ENCODE data around the gene ERN1.

The ERN1 gene

DNA sequence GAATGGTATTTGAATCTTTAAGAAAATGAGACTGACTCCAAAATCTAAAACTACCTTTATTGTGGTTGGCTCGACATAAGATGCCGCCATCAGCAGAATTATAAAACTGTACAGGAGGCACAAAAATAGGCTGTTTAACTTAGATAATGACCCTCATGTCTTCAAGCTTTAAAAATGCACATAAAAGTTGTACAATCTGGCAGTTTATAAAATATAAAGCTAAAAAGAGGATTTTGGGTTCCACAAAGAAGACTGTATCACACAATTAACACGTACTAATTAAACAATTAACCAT, 90.9 kb downstream of the ERN1 start:
- in situ Hi-C loops (cut with HindIII; ENCODE audit: low sequenced_read_pairs), result no loop called here

DNA sequence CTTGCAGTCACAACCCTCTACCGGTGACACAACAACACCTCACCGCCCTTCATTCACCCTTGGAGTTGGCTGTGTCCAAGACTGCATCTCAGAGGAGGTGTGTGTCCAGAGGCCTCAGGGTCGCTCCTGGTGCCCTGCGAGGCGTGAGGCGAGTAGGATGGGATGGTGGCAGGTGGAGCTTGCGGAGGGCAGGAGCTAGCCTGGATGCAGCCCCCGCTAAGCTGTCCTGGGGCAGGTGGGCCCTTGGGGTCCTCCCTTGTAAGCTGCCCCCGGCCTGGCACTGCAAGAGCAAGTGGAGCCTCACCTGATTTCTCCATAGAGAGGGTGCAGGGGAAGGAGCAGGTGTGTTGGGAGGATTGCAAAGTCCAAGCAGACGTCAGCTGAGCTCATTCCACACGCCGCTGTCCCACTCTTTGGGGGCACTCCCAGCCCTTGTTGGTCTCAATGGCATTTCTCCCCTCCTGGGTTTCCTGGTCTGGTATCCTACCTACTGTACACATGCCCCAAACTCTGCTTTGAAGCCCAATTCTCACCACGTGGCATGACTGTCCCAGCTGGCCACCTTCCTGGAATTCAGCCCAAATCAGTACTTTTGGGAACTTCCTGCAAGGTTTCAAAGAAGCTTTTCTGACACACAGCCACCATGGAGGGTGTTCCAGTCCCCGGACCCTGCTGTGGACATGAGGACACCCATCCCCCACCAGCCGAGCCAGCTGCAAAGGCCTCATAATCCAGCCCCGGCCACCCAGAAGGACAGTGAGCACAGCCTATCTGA, 91.4 kb downstream of the ERN1 start:
- in situ Hi-C loops (cut with HindIII; ENCODE audit: low sequenced_read_pairs), result no loop called here

DNA sequence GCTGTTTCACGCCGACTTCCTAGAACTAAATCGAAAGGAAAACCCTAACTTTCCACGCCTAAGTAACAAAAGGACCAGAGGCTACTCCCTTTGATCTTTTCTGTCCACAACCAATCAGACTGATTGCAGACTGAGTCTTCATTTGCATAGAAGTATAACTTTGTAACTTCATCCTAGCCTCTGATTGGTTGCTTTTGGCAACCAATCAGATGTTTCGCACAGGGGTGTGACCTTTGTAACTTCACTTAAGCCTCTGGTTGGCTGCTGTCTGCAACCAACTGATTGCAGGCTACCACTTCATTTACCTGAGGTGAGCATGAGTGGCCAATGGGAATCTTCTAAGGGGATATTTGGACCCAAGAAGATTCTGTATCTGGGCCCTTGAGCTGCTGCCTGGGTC, 92.1 kb downstream of the ERN1 start:
- in situ Hi-C loops (cut with HindIII; ENCODE audit: low sequenced_read_pairs), result no loop called here

DNA sequence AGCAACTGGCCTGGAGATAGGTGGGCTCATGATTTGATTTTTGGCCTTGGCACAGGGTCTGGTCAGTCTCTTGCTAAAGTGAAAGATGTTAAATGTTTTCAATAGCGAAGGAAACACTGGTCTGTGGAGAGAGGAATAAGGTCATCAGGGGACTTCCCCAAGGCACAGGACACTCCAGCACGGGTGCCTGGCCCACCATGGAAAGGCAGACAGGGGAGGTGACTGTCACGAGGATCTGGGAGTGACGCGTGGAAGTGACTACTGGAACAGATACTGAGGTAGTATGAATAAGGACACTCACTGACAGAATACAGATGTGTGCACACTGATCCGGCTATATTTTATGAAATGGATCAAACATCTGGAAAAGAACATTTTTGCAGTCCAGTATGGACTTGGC, 92.8 kb downstream of the ERN1 start:
- in situ Hi-C loops (cut with HindIII; ENCODE audit: low sequenced_read_pairs), result no loop called here

DNA sequence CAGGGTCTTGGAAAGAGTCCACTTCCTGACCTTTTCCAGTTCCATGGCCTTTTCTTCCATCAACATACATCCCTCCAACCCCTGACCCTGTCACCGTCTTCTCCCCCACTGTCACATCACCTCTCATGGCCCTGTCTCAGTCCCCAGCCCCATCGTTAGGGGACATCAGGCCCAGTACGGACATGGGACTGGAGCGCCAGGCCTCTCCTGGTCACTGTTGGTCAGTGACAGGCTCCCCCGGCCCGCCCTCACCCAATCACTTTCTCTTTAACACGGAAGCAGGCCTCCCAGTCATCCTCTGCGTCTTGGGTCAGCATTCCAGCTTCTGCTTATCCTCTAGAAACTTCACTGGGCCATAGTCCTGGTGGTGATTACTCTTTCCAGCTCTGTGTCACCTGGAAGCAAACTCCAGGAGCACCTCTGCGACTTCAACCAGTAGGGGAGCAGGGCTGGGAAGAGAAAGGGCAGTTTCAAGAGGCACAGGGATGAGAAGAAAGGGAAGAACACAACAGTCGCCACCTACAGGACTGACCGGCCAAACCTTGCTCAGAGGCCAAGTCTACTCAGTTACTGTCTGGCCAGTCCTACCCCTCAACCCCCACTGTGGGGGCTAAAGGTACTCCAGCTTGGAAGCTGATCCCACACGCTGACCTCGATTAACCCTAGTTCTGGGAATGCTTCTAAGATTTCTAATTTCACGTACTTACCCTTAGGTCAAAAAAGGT, 93.6 kb downstream of the ERN1 start:
- in situ Hi-C loops (cut with HindIII; ENCODE audit: low sequenced_read_pairs), result no loop called here

DNA sequence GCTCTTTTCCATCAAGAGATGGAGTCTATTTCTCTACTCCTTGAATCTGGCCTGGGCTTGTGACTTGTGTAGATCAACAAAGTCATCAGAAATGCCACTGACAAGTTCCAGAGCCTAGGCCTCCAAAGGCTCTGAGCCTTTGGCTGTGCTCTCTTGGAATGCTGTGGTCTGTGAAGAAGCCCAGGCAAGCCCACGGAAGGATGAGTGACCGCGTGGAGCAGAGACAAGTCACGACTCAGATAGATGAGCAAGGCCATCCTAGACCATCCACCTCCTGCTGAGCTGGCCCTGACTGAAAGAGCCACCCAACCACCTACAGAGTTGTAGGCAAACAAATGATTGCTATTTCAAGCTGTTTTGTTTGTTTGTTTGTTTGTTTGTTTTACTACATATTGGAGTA, 97.9 kb downstream of the ERN1 start:
- in situ Hi-C loops (cut with HindIII; ENCODE audit: low sequenced_read_pairs), result no loop called here

DNA sequence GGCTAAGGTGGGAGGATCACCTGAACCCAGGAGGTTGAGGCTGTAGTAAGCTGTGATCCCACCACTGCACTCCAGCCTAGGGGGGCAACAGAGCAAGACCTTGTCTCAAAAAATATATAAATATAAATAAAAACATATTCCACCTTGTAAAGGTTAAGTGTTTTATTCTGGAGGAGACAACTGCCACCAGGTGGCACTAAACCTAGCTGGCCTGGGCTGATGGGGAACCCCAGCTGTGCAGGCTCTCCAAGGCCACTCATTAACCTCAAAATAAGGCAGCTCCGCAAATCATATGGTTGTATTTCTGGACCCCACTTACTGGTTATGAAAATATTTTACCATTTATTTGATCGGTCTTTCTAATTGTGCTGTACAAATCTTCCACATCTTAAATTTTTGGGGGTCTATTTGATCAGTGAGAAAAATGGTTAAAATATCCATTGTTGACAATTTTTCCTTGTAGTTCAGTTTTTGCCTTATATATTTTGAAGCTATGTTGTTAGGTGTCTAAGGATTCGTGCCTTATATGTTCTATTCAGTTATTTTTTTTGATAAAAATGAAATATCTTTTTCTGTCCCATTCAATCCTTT, 101.0 kb downstream of the ERN1 start:
- in situ Hi-C loops (cut with HindIII; ENCODE audit: low sequenced_read_pairs), result no loop called here

DNA sequence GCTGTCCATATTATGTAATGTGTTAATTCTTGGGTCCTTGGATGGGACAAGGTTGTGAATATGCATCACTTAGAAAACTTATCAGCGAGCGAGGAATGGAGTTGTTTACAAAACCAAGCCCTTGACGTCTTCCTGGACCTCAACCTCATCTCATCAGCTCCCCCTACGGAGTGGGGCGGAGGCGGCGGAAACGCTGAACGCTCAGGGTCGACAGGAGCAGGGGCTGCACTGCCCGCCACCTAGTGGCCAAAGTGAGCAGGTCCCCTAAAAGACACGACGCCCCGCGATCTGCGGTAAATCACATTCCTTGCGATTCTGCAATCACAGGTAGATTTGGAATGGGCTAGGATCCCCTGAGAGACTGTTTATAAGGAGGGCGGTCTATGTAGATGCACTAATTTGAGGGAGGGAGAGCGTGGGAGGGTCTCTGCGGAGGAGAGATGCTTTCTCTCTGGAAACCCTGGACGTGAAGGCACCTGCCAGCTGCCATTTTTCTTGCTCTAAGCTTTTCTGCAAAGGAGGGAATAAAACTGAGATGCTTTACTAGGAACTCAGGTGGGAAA, 104.1 kb downstream of the ERN1 start:
- in situ Hi-C loops (cut with HindIII; ENCODE audit: low sequenced_read_pairs), result no loop called here

DNA sequence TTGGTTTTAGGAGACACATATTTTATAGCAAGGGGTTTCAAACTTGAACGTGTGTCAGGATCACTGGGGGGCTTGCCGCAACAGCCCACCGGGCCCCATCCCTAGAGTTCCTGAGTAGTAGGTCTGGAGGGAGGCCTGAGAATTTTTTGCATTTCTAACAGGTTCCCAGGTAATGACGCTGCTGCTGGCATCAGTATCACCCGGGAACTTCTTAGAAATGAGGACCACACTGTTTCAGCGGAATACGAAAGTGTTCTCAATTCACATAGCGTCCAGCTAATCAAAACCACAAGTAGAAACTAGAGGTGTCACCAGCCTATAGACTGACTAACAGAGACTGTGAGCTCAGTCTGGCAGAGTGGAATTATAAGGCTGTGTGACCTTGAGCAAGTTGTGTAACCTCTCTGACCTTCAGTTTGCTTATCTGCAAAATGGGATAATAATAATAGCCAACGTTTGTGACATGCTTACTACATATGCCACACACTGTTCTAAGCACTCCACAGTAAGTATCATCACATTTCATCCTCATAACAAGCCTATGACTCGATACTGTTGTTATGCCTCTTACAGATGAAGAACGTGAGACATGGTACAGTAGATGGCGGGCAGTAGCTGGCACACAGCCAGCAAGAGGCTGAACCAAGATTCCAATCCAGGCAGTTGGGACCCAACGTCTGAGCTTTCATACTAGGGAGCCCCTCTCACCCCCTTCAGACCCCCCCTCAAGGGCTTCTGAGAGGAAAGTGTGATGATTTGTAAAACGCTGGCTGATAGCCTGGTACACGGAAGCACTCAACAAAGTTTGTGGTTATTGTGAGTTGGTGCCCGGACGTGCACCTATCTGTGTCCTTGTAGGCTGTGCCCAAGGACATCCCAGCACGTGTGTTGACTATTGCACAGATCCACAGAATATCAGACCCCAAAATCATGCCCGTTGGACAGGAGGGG, 104.9 kb downstream of the ERN1 start:
- in situ Hi-C loops (cut with HindIII; ENCODE audit: low sequenced_read_pairs), result no loop called here

DNA sequence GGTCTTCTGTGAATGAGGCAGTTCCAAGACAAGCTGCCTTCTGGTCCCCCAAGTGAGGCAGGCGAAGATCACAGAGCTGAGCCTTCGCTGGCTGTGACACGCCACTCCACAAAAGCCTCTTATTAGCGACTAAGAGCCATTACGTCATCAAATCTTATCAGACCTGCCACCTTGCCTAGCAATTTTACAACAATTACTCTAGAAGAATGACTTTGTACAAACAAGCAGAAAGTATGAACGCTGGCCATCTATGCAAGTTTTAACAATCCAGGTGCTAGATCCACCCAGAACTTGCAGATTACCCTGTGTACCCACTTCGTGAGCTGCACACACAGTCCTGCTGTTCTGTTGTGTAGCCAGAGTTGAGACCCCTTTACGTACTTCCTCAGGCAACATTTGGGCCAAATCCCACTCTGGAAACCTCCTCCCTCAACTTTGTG, 105.7 kb downstream of the ERN1 start:
- in situ Hi-C loops (cut with HindIII; ENCODE audit: low sequenced_read_pairs), result no loop called here

DNA sequence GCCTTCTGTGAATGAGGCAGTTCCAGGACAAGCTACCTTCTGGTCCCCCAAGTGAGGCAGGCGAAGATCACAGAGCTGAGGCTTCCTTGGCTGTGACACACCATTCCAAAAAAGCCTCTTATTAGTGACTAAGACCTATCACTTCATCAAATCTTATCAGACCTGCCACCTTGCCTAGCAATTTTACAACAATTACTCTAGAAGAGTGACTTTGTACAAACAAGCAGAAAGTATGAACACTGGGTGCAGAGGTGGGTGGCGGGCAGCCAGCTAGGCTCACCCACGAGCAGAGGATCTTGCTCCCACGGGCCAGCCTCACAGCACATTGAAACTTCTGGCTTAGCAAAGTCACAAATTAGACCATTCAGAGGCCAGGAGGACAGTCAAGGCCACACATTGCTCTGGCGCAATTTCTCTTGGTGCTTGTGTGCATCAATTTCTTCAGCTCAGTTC, 107.3 kb downstream of the ERN1 start:
- in situ Hi-C loops (cut with HindIII; ENCODE audit: low sequenced_read_pairs), result no loop called here

DNA sequence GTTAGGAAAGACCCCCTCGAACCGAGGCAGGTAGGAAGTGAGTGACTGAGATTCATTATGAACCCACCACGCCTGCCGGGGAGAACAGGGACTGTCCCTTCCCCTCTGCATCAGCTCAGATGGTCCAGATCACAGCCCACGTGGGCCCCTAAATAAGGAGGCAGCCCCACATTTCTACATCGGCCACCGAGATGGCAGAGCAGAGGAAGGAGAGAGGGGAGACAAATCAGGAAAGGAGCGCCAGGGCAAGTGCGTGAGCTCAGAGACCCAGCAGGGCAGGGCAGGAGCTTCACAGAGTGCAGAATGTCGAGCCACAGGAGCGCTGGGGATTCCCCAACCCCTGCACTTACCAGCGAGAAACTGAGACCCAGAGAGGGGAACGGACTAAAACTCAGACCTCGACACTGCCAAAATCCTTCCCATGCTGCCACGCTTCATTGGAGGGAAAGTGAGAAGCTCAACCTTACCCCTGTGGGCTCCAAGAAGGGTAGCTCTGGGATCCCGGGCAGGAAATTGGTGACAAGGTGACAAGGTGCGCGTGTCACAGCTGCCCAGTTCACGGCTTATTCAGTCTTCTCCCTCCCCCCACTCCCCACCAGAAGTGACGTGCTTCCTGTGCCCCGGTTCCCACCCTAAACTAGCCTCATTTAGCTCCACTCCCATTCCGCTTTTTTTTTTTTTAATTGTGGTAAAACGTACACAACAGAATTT, 109.7 kb downstream of the ERN1 start, which contains the start of gene ICAM2:
Gene ICAM2, minus strand, starts transcription at position 578 of the 711 bp plus-strand sequence. CDS start 13,942 bp downstream, outside the sequence.
- in situ Hi-C loops (cut with HindIII; ENCODE audit: low sequenced_read_pairs), result no loop called here

DNA sequence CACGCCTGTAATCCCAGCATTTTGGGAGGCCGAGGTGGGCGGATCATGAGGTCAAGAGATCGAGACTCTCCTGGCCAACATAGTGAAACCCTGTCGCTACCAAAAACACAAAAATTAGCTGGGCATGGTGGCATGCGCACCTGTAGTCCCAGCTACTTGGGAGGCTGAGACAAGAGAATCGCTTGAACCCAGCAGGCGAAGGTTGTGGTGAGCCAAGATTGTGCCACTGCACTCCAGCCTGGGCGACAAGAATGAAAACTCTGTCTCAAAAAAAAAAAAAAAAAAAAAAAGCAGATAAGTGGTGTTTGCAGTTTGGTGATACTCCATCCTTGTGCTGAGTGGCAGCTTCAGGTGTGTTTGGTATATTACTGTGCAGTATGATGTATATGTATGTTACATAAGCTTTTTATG, 110.4 kb downstream of the ERN1 start:
- in situ Hi-C loops (cut with HindIII; ENCODE audit: low sequenced_read_pairs), result loop anchor here (10.0 kb wide), 1 partner anchor 95 kb away; no protein-coding TSS in a partner anchor

DNA sequence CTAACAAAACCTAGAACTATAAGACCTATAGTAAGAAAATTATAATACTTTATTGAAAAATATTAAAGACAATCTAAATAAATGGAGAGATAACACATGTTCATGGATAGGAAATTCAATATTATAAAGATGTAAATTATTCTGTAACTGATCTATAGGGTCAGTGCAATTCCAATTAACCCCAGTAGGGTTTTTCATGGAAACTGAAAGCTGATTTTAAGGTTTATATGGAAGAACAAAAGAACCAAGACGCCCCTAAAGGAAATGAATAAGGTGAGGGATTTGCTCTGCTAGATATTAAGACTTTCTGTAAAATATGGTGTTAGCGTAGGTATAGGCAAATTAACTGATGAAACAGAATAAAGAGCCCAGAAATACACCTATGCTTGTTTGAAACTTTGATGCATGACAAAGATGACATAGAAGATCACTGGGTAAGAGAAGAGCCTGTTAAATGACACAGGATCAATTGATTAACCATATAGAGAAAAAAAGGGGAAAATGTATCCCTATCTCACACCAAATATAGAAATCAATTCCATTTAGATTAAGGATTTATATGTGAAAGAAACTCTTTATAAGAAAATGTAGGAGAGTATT, 112.5 kb downstream of the ERN1 start:
- in situ Hi-C loops (cut with HindIII; ENCODE audit: low sequenced_read_pairs), result loop anchor here (10.0 kb wide), 1 partner anchor 93 kb away; no protein-coding TSS in a partner anchor

DNA sequence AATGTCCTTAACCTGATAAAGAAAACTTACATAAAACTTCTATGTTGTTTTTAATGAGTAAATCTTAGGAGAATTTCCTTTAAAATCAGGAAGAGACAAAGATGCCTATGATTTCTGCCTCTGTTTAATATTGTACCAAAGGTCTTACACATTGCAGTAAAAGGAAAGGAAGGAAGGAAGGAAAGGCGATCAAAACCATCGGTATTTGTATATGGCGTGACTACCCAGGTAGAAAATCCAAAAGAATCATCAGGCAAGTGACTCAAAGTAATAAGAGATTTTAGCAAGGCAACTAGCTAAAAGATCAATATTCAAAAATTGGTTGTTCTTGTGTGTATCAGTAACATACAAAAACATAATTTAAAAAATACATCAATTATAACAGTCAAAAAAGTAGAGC, 113.0 kb downstream of the ERN1 start:
- in situ Hi-C loops (cut with HindIII; ENCODE audit: low sequenced_read_pairs), result loop anchor here (10.0 kb wide), 1 partner anchor 92 kb away; no protein-coding TSS in a partner anchor

DNA sequence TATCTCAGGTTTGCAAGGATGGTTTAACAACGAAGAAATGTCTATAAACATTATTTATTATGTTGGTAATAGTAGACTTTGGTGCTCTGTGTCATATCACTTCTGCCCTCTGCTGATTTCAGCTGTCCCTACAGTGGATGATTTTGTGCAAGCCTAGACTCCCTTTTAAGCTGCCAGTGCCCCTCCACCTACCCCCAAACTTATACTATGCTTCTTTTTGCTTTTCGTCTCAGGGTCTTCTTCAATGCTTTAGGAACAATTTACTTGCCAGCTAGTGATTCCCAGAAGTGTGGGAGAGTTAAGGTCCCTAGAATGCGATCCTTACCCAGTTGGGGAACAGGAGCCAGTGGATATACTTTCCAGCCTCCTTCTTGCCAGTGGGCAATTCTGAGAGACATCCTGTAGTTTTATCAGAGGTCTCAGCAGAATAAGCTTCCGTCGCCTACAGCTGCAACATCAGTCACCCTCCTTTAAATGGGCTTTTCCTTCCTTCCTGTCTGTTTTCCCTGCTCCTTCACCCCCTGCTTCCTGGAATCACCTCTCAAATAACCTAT, 113.6 kb downstream of the ERN1 start:
- in situ Hi-C loops (cut with HindIII; ENCODE audit: low sequenced_read_pairs), result loop anchor here (10.0 kb wide), 1 partner anchor 92 kb away; no protein-coding TSS in a partner anchor

DNA sequence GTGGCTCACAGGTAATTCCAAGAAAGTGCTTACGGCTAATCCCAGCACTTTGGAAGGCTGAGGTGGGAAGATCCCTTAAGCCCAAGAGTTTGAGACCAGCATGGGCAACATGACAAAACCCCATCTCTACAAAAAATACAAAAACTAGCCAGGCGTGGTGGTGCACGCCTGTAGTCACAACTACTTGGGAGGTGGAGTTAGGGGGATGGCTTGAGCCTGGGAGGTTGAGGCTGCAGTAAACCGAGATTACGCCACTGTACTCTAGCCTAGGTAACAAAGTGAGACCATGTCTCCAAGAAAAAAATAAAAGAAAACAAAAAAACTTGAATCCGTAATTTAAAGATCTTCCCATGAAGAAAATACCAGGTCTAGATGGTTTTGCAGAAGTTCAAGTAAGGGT, 114.5 kb downstream of the ERN1 start:
- in situ Hi-C loops (cut with HindIII; ENCODE audit: low sequenced_read_pairs), result loop anchor here (10.0 kb wide), 1 partner anchor 91 kb away; no protein-coding TSS in a partner anchor

DNA sequence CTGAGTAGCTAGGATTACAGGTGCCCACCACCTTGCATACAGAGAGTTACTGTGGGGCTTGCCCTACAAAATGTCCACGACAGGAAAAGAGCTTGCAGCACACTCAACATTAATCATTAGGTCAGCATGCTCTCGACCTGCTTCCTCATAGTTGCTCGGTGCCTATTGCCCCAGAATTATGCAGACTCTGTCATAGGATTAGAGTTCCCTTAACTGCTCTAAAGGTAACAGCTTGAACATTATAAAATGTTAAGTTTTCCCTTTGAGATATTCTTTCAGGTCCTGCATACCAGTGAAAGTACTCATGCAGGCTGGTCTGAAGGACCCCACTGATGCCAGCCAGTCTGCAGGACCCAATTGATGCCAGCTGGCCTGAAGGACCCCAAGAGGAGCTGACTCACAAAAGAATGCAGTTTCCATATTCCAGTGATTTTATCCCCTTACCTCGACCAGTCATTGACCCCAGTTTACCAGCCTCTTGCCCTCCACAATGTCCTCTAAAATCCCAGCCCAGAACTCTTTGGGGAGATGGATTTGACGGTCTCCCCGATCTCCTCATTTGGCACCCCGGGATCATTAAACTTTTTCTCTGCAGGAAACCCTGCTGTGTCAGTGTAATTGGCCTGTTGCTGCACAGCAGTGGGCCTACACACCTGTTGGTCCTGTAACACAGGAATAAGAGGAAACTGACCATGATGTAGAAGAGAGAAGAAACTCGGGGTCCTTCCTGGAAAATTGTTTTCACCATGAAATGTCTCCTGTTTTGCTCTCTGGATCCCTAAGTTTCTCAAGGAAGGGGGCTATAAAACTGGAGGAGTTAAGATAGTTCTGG, 120.2 kb downstream of the ERN1 start:
- in situ Hi-C loops (cut with HindIII; ENCODE audit: low sequenced_read_pairs), result loop anchor here (10.0 kb wide), 1 partner anchor 85 kb away; no protein-coding TSS in a partner anchor

Data from DLD1 (cell line).